ACC112 (cell line): ENCODE measurements around the gene ABR.
A peak's percentile ranks its signal among the peaks of the same experiment; 100 is the strongest.
"Not testable (repeated sequence)": the region's sequence is repeated elsewhere in the genome, so short reads cannot be mapped to it uniquely, and the experiment has no call there.

ENCODE experiments used
- H2AFZ ChIP-seq: fragments of 200-600 bp; sonication (generic); one replicate; pipeline ENCODE4 v1.6.0; 2017; ENCODE audit warnings: antibody characterized with exemption, low read length; ENCODE audit not compliant: unreplicated experiment
- H3K27ac ChIP-seq: fragments of 200-600 bp; sonication (generic); 2 replicates; pipeline ENCODE4 v1.5.1; 2014; ENCODE audit warnings: low read depth, mild to moderate bottlenecking, antibody characterized with exemption, low read length, moderate library complexity
- H3K27me3 ChIP-seq: fragments of 200-600 bp; sonication (generic); 2 replicates; pipeline ENCODE4 v1.6.1; 2014; ENCODE audit warnings: mild to moderate bottlenecking, antibody characterized with exemption, low read length, moderate library complexity, mixed read lengths; ENCODE audit not compliant: insufficient read depth
- H3K36me3 ChIP-seq: fragments of 200-600 bp; sonication (generic); 2 replicates; pipeline ENCODE4 v1.6.1; 2016; ENCODE audit warnings: mild to moderate bottlenecking, antibody characterized with exemption, low read length, moderate library complexity, mixed read lengths; ENCODE audit not compliant: insufficient read depth
- H3K4me1 ChIP-seq: fragments of 200-600 bp; sonication (generic); one replicate; pipeline ENCODE4 v1.6.1; 2016; ENCODE audit warnings: low read length, mixed read lengths; ENCODE audit not compliant: insufficient read depth, unreplicated experiment, control insufficient read depth
- H3K4me3 ChIP-seq: fragments of 200-600 bp; sonication (generic); 2 replicates; pipeline ENCODE4 v1.5.1; 2014; ENCODE audit warnings: mild to moderate bottlenecking, low read depth, low read length
- H3K79me2 ChIP-seq: fragments of 200-600 bp; sonication (generic); one replicate; pipeline ENCODE4 v1.6.0; 2016; ENCODE audit warnings: low read length; ENCODE audit not compliant: control insufficient read depth, unreplicated experiment, insufficient read depth

The ABR gene

GRCh38 chr17:977166-977565 is 202.6 kb downstream of the ABR start:
- Histone ChIP-seq H3K27me3 (no peaks in the 10 kb centered on the region), H3K79me2 (peaks cover 31% of the 10 kb centered on the region), H3K36me3 (no peaks in the 10 kb centered on the region), H3K4me3 (peak overlapping the region; percentile 82), H3K27ac (no peak overlapping the region), H2AFZ (no peak overlapping the region), H3K4me1 (peaks cover 21% of the 10 kb centered on the region)

GRCh38 chr17:976312-976711 is 203.5 kb downstream of the ABR start:
- no peak overlapping the region for H2AFZ ChIP-seq
- H3K4me1 ChIP-seq, result peaks cover 21% of the 10 kb centered on the region

DNA sequence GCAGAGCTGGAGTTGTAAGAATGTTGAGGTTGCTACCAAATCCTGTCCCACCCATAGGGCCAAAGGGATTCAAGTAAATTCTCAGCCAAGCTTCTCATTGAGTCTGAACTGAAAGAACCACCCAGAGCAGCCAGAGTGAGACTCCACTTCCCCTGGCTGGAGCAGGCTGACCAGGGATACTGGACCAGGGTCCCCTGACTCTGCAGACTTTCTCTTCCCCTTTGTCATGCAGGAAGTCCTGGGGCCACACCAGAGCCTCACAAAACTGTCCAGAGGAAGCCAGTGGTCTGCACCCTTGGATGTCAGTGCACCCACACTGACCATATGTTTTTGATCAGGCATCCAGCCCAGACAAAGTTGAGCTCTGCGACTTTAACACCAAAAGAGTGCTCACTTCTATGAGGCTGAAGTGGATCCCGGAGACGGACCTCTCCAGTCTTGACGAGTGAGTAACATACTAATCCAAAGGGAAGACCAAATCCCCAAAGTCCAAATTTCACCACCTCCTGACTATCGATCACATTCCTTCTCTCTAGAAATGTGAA is 204.3 kb downstream of the ABR start:
- peaks cover 21% of the 10 kb centered on the region for H3K4me1 ChIP-seq
- no peak overlapping the region for H3K27ac ChIP-seq
- peak overlapping the region; percentile 4; the same call in 1 of the 2 replicates for H3K4me3 ChIP-seq
- peak overlapping the region; percentile 77 for H2AFZ ChIP-seq
- H3K79me2 ChIP-seq, result peaks cover 32% of the 10 kb centered on the region
- no peaks in the 10 kb centered on the region for H3K36me3 ChIP-seq
- no peaks in the 10 kb centered on the region for H3K27me3 ChIP-seq

More at GRCh38 chr17:976312-976711, 203.5 kb downstream of the ABR start:
- Histone ChIP-seq H3K4me3 (no peak overlapping the region), H3K36me3 (no peaks in the 10 kb centered on the region), H3K27me3 (no peaks in the 10 kb centered on the region), H3K27ac (no peak overlapping the region), H3K79me2 (peaks cover 31% of the 10 kb centered on the region)

DNA sequence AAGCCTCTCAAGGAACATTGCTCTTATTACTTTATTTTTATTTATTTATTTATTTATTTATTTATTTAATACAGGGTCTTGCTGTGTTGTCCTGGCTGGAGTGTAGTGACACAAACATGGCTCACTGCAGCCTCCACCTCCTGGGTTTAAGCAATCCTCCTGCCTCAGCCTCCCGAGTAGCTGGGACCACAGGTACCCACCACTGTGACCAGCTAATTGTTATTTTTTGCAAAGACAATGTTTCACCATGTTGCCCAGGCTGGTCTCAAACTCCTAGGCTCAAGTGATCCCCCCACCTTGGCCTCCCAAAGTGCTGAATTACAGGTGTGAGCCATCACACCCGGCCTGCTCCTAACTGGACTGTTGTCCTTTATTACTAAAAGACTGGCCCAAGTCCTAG is 205.0 kb downstream of the ABR start:
- H2AFZ ChIP-seq, H3K36me3 ChIP-seq, H3K4me3 ChIP-seq, H3K27ac ChIP-seq, H3K27me3 ChIP-seq: not testable (repeated sequence)
- peaks cover 39% of the 10 kb centered on the region for H3K79me2 ChIP-seq
- peaks cover 21% of the 10 kb centered on the region for H3K4me1 ChIP-seq

DNA sequence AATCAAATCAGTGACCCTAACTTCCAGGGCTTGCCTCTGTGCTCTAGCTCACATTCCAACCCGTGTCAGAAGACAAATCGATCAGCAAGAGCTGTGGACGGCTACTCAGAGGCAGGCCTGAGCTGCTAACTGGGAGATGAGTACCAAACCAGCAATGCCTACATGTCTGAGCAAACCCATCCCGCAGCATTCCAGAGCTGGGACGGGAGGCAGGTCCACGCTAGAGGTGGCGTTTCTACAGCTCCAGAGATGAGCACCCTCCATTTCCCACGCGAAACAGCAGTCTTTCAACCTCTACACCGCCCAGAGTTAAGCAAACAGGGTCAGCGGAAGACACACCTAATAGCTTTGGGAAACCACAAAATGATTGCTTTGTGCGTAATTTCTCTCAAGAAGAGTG is 206.7 kb downstream of the ABR start:
- Histone ChIP-seq H3K4me3 (no peak overlapping the region), H3K79me2 (peaks cover 41% of the 10 kb centered on the region), H3K27me3 (no peaks in the 10 kb centered on the region), H3K4me1 (peaks cover 21% of the 10 kb centered on the region), H2AFZ (no peak overlapping the region), H3K27ac (no peak overlapping the region), H3K36me3 (no peaks in the 10 kb centered on the region)

DNA sequence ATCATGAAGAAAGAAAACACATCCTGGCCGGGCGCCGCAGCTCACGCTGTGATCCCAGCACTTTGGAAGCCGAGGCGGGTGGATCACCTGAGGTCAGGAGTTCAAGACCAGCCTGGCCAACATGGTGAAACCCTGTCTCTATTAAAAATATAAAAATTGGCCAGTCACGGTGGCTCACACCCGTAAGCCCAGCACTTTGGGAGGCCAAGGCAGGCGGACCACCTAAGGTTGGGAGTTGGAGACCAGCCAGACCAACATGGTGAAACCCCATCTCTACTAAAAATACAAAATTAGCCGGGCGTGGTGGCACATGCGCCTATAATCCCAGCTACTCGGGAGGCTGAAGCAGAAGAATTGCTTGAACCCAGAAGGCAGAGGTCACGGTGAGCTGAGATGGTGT is 207.9 kb downstream of the ABR start:
- not testable (repeated sequence) for H3K4me3 ChIP-seq, H3K27me3 ChIP-seq, H3K36me3 ChIP-seq, H2AFZ ChIP-seq, H3K27ac ChIP-seq
- H3K79me2 ChIP-seq, result peaks cover 39% of the 10 kb centered on the region
- peaks cover 15% of the 10 kb centered on the region for H3K4me1 ChIP-seq

DNA sequence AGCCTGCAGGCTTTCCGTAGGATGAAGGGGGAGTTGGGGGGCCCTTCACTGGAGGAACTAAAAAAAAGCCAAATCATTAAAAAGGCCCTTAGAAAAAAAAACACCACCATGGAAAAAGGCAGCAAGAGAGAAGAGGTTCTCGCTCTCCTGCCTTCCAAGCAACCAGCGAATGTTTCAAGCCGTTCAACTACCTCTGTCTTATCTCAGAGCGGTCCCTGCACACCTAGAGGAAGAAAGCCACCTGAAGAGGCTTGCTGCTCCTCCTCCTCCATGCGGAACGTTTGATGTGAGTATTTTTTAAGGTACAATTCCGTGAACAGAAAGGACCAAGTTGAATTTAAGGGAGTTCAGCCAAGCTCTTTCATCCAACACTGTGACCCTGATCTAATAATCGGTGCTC is 209.4 kb downstream of the ABR start:
- Histone ChIP-seq H3K4me3 (no peak overlapping the region), H3K27me3 (no peaks in the 10 kb centered on the region), H3K4me1 (peaks cover 5% of the 10 kb centered on the region), H3K36me3 (no peaks in the 10 kb centered on the region), H3K27ac (no peak overlapping the region), H2AFZ (no peak overlapping the region), H3K79me2 (peaks cover 32% of the 10 kb centered on the region)

DNA sequence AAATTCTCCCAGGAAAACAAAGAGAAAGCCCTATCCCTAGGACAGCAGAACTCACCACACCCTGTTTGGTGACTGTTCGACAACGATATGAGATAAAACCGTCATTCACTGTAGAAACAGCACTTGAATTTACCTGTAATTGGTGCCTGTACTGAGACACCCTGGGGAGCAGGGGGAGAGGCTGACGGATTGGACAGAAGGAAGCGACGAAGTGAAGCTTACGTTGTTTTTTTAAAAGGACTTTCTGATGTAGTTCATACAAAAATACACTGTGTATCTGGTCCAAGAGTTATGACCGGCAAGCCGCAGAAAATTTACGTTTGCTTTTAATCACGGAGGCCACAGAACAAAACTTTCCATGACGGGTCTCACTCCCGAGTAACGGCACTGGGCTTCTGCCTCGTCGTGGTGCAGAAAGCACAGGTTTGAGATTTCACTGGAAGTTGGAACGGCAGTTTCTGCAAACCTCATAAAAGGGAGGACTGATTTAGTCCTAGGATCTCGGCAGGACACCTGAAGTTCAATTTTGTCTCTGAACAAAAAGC is 209.9 kb downstream of the ABR start:
- Histone ChIP-seq H3K4me1 (no peaks in the 10 kb centered on the region), H2AFZ (no peak overlapping the region), H3K4me3 (peak overlapping the region; percentile 66)

GRCh38 chr17:968812-969730 is 210.7 kb downstream of the ABR start:
- Histone ChIP-seq H3K4me3 (peak overlapping the region; percentile 66), H3K27ac (no peak overlapping the region)

More for the DNA sequence above, 209.9 kb downstream of the ABR start:
- H3K27ac ChIP-seq, result no peak overlapping the region
- no peaks in the 10 kb centered on the region for H3K27me3 ChIP-seq
- peaks cover 27% of the 10 kb centered on the region for H3K79me2 ChIP-seq
- H3K36me3 ChIP-seq, result no peaks in the 10 kb centered on the region

DNA sequence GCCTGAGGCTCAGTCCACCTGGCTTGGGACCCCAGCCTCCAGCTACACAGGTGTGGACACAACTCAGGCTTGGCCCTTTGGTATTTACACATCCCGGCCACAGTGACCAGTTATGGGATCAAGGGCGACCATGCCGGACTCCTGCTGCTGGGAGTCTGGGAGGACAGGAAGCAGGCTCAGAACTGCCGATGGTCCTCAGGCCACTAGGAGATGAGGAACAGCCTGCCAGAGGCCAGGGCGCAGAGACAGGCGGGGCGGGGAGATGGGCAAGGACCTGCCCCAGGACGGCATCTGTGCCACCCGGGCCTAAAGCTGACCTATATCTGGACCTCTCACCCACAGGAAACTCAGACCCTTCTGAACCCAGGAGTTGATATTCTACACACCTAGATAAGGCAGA is 212.7 kb downstream of the ABR start:
- peaks cover 29% of the 10 kb centered on the region for H3K79me2 ChIP-seq
- H3K4me3 ChIP-seq, result no peak overlapping the region
- no peak overlapping the region for H3K27ac ChIP-seq
- H3K4me1 ChIP-seq, result no peaks in the 10 kb centered on the region
- no peaks in the 10 kb centered on the region for H3K36me3 ChIP-seq
- H3K27me3 ChIP-seq, result no peaks in the 10 kb centered on the region
- no peak overlapping the region for H2AFZ ChIP-seq

More at GRCh38 chr17:968812-969730, 210.7 kb downstream of the ABR start:
- Histone ChIP-seq H3K79me2 (peaks cover 27% of the 10 kb centered on the region), H3K27me3 (no peaks in the 10 kb centered on the region), H3K36me3 (no peaks in the 10 kb centered on the region), H2AFZ (no peak overlapping the region), H3K4me1 (no peaks in the 10 kb centered on the region)
